ENCODE results near the gene HIVEP3. TPM values are rescaled to one million over a fixed set of nuclear protein-coding genes. Genes with fewer than 3 reads are reported as not detected.
A peak's percentile ranks its signal among the peaks of the same experiment; 100 is the strongest.

HIVEP3 gene
- total RNA-seq, 3 donors from 2014 or later: 4.9 to 6.5 (median 6.1) TPM

DNA sequence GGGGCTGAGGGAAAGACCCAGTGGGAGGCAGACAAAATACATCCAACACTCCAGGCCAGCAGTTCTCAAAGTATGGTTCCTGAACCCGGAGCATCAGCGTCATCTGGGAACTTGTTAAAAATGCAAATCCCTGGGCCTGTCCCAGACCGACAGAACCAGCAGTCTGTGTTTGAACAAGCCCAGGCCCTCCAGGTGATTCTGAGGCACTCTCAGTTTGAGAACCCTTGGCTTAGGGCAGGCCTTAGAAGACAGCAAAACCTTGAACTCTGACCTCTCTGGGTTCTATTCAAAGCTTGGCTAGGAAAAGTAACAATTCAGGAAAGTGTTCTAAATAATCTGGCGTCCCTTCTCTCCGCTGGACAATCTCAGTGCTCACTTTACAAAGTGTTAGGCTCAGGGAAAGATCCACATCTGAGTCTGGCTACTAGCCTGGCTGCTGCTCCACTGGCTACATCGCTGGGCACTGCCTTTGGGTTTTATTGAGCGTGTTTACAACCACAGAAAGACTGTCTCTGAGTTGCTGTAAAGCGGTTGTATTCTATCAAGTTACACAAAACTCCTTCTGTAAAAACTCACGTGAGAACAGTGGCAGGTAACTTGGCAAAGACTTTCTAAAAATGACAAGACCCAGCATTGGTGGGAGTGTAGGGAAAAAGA lies 166.1 kb downstream of the HIVEP3 start:
- H3K9me3 ChIP-seq: no peaks in the 10 kb centered on the region
- no peaks in the 10 kb centered on the region for H3K4me1 ChIP-seq (ENCODE audit: low read depth)
- H3K4me3 ChIP-seq: no peak overlapping the region
- TF ChIP-seq CTCF (IDR thresholded peaks at IDR 0.05): no peak
- ATAC-seq (no peak), DNase-seq (no peak)
- H3K36me3 ChIP-seq (ENCODE audit: low read depth): no peaks in the 10 kb centered on the region
- intact Hi-C loops (cut with DNase I, micrococcal nuclease): no loop called here

DNA sequence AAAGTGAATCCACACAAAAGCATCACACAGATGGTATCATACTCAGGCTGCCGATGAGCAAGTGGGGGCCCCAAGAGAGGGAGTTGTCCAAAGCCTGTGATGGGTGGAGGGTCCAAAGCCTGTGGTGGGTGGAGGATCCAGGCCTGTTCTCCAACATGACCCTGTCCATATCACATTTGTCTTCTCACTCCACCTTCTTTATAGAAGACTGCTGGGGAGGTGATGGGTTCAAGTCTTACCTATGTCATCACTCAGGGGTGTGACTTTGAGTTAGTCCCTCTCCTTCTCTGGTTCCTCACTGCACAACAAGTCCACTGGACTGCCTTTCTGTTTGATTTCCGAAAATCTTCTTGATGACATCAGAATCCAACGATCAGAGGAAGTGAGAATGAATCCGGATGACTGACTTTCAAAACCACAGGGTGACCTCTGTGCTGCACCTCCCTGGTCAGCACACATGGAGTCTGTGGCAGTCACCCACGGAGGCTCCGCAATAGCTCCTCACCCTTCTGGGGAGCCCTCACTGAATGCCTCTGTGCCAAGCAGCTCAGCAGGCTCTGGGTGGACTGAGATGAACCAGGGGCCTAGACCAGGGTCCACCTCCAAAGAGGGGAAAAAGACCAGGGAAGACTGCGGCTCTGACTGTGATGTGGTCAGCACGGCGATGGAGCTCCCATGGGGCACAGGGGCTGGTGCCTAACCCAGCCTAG lies 166.8 kb downstream of the HIVEP3 start:
- no peak for TF ChIP-seq CTCF (IDR thresholded peaks at IDR 0.05)
- no peaks in the 10 kb centered on the region for H3K4me1 ChIP-seq (ENCODE audit: low read depth)
- no peak overlapping the region for H3K4me3 ChIP-seq
- intact Hi-C loops (cut with DNase I, micrococcal nuclease): no loop called here
- DNase-seq: peak in 1 of 3 donors; percentile 56
- no peaks in the 10 kb centered on the region for H3K9me3 ChIP-seq
- no peaks in the 10 kb centered on the region for H3K36me3 ChIP-seq (ENCODE audit: low read depth)
- peak; percentile 60 for ATAC-seq

GRCh38 chr1:41749991-41750745 lies 168.6 kb downstream of the HIVEP3 start:
- no peaks in the 10 kb centered on the region for H3K9me3 ChIP-seq
- H3K4me1 ChIP-seq (ENCODE audit: low read depth): no peaks in the 10 kb centered on the region
- ATAC-seq: no peak
- intact Hi-C loops (cut with DNase I, micrococcal nuclease): no loop called here
- DNase-seq: peak in 1 of 3 donors; percentile 33
- no peak overlapping the region for H3K4me3 ChIP-seq
- TF ChIP-seq CTCF (IDR thresholded peaks at IDR 0.05): no peak
- no peaks in the 10 kb centered on the region for H3K36me3 ChIP-seq (ENCODE audit: low read depth)

- ATAC-seq (no peak), DNase-seq (no peak)
- H3K4me3 ChIP-seq: no peak overlapping the region
- no peaks in the 10 kb centered on the region for H3K4me1 ChIP-seq (ENCODE audit: low read depth)
- H3K9me3 ChIP-seq: no peaks in the 10 kb centered on the region
- no peak for TF ChIP-seq CTCF (IDR thresholded peaks at IDR 0.05)
- intact Hi-C loops (cut with DNase I, micrococcal nuclease): no loop called here
- H3K36me3 ChIP-seq (ENCODE audit: low read depth): no peaks in the 10 kb centered on the region
Measured at GRCh38 chr1:41745022-41745421, 173.7 kb downstream of the HIVEP3 start.

DNA sequence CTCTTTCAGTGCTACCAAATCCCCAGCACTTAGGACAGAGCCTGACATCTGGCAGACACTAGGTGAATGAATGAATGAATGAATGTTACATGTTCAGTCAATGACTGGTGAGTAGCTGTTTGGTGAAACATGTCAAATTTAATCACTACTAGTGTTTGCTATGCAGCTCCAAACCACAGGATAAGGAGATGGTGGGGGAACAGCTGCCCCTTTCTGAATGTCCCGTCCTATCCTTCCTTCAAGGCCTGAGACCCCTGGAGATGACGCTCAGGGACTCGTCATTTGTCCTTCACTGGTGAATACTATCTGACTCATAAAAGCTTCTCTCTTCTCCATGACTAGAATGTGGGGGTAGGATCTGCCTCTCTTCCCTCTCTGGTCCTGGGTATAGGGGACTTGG lies 175.4 kb downstream of the HIVEP3 start:
- TF ChIP-seq CTCF (IDR thresholded peaks at IDR 0.05): no peak
- intact Hi-C loops (cut with DNase I, micrococcal nuclease): no loop called here
- H3K4me3 ChIP-seq: no peak overlapping the region
- no peaks in the 10 kb centered on the region for H3K36me3 ChIP-seq (ENCODE audit: low read depth)
- H3K9me3 ChIP-seq: no peaks in the 10 kb centered on the region
- H3K4me1 ChIP-seq (ENCODE audit: low read depth): no peaks in the 10 kb centered on the region
- DNase-seq (no peak), ATAC-seq (no peak)

Data from mucosa of descending colon (tissue), 3 donors.